Measurements from ENCODE around the gene FLNB.

The FLNB gene

DNA sequence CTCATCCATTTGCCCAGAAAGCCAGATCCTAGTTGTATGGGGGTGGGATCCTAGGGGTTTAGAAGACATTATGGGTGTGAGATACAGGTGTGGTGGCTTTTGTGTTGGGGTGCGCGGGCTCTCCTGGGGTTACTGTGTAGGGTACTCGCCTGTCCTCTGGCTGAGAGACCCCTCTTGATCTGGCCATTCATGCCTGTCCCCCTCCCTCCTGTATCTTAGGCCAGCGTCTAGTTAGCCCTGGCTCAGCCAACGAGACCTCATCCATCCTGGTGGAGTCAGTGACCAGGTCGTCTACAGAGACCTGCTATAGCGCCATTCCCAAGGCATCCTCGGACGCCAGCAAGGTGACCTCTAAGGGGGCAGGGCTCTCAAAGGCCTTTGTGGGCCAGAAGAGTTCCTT, 161.1 kb downstream of the FLNB start:
- no peak for DNase-seq

DNA sequence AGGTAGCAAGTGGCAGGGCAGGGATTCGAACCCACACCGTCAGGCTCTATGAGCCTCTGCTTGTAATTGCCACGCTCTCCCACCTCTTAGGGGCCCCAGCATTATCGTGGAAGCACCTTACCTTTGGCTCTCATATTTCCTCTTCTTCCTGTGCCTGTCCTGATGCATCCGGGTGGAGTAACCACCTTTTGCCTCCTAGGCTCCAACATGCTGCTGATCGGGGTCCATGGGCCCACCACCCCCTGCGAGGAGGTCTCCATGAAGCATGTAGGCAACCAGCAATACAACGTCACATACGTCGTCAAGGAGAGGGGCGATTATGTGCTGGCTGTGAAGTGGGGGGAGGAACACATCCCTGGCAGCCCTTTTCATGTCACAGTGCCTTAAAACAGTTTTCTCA, 162.2 kb downstream of the FLNB start:
- no peak for DNase-seq

DNA sequence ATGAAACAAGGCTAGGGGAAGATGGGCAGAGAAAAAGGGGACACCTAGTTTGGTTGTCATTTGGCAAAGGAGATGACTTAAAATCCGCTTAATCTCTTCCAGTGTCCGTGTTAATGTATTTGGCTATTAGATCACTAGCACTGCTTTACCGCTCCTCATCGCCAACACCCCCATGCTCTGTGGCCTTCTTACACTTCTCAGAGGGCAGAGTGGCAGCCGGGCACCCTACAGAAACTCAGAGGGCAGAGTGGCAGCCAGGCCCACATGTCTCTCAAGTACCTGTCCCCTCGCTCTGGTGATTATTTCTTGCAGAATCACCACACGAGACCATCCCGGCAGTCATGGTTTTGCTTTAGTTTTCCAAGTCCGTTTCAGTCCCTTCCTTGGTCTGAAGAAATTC, 162.9 kb downstream of the FLNB start:
- no peak for DNase-seq

DNA sequence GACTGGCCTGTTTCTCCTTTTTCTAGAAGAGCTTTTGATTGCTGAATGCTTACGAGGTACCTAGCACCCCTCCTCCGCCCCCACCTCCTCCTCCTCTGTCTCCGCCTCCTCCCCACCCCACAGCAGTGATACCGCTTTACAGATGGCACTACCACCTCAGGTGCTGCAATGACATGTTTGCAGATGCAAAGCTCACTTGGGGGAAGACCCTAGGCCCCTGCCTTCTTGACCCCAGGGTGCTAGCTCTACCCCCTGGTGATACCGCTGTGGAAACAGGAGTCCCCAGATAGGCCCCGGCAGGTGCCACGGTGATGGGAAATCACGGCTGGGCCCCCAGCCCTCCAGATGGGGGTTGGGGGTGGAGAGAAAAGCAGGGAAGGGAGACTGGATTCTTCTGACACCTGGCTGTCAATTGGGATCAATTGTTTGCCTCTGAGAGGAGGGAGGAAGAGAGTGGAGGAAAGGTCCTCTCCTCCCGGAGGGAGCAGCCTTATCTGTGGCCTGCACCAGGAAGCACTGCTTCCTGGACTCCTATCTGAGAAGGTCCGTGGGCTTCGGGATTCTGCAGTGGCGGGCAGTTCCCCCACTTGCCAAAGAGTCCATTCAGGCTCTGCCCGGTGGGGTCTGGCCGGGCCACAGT, 164.9 kb downstream of the FLNB start:
- no peak for DNase-seq

DNA sequence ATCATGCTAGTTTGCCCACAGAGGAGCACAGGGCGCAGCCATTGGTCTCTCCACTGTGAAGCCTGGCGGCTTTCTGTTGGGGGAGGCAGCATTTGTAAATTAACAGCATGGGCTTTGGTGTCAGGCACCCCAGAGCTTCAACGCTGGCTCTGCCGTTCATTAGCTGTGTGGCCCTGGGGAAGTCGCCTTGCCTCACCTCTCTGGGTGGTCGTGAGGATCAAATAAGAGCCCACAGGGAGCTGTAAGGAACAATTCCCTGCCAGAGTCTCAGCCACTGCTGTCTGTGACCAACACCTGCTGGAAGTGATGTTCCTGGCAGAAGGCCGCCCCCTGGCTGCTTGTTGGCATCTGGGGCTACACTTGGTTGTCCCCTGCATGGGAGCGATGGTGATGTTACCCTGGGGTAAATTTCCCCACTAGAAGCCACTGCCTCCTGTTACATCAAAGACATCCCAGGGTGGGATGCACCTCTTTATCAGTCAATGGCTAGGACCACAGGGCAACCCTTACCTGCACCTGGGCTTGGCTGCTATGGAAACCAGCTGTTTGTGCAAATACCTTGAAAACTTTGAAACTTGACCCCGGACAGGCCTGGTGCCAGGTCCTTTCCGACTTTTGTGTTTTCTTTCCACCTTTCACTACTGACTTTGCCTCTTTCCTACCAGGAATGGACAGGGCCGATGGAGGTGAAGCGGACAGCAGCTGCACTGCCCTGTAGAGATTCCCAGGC, 165.6 kb downstream of the FLNB start:
- DNase-seq: no peak

DNA sequence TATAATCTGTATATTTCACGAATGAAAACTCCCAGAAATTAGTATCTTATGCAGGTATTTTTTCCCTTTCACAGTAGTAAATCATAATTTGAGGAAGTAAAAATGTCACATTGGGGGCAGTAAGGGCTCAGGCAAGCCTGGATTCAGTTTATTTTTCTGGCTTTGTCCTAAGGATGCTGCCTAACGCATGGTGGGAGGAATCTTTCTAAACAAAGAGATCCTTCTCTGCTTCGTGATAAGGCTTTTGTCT, 166.9 kb downstream of the FLNB start:
- no peak for DNase-seq

DNA sequence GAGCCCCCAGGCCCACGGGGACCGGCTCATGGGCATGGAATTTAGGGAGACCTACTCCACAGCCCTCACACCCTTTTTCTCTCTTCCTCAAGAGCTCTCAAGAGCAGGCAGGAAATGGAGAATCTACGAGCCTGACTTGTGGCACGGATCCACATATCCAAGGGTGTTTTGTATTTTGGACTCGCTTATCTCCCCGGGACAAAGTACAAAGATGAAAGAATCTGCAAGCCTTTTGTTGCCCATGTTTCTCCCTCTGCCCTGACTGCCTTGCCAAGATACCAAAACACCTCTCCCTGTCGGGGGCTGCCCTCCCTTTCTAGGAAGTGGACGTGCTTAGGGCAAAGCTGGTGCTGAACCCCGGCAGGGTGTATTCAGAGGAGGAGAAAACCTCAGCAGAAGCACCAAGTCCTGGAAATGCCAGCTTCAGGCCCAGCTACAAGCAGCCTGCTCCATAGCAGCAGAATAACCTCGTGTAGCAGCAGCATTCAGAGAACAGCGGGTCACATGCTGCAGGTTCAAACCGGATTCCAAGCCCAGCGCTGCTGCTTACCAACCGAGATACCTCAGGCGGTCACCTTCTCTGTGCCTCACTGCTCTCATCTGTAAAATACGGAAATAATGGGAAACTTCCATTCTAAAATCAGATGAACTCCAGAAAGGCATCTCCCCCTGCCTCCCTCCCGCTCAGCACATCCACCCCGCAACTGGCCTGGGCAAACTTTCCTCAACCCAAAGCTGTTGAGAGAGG, 167.4 kb downstream of the FLNB start:
- peak; percentile 37 for DNase-seq

DNA sequence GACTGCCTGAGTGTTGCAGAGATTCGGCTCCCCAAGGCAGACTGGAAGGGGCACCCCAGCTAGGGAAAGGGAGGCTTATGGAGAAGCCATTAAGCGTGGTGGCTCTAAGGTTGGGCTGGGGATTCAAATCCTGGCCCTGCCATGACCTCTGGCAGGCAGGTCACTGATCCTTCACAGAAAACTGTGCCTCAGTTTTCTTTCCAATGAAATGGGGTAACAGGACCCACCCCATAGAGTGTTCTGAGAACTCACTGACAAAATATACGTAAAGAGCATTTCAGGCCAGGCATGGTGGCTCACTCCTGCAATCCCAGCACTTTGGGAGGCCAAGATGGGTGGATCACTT, 167.9 kb downstream of the FLNB start:
- no peak for DNase-seq

DNA sequence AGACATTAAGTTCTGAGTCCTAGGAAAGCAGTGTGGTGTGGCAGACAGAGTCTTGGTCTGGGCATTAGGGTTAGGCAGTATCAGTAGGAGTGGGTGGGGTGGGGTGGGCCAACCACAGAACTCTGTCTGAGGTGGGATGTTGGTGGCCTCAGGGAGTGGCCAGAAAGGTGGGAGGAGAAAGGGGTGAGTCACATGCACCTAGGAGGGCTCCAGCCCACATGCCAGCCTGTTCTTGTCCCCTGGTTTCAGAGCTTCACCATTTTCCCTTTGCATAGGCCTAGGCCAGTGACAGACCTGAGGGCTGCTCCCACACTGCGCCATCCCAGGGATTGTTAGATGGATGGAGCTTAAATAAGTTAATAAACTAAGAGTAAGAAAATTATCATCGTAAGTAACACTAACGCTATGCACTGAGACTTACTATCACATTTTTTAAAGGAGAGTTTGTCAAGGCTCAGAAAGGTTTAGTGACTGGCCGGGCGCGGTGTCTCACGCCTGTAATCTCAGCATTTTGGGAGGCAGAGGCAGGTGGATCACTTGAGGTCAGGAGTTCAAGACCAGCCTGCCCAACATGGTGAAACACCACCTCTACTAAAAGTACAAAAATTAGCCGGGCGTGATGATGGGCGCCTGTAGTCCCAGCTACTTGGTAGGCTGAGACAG, 168.7 kb downstream of the FLNB start:
- no peak for DNase-seq

DNA sequence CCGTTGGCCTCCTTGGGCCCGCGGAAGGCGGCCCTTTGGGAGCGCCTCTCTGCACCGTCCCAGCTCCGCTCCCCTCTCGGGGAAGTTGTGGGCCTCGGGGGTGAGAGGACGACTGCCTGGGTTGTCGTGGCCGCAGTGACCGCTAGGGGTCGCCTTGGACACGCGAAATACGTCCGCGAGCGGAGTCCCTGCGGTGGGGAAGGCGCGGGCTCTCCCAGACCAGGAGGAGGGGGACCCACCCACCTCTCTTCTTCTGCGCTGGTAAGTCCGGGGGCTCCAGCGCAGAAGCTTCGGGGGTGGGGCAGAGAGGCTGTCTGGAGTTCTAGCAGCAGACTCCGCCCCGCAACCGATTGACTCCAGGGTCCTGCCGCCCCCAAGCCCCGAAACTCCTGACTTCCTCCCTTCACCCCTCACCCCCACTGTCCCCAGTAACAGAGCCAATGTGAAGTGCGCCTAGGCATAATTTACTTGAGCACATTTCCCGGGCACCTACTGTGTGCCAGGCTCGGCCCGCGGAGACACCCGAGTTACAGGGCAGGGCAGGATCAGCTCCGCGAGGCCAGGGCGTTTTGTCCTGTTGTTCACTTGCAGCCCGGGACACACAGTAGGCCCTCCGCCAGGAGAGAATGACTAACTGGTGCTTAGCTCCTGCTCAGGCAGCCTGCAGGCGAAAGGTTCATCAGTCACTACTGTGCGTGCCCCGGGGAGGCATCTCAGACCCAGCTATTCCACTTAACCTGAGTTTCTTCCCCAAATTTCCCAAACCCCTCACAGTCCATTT, 169.7 kb downstream of the FLNB start:
- DNase-seq: peak; percentile 80

DNA sequence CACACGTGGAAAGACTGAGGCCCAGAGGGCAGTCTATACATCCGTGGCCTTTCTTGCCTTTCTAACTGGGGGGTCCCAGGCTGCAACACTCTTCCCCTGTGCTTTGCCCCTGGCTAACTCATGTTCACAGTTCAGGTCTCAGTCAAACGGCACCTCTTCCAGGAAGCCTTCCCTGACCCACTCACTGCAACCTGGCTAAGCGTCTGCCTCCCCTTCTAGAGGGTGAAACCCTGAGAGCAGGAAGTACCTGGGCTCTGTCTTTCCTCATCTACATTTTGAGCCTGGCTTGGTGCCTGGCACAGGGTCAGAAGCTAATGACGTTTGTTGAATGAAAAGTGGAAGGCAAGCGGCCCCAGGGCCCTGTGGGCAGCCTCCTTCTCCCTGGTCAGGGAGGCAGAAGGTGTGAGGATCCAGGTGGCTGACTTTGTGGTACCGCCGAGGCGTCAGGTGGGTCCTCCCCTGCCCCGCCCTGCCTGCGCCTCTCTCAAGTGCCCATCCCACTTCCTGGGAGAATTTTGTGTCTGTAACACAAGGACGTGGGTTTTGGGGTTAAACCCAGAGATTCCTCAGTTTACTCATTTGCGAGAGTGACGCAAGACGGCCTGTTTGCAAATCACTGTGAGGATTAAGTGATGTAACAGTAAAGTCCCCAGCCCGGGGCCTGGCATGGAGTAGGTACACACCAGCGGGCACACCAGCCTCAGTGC, 170.5 kb downstream of the FLNB start:
- DNase-seq: no peak

DNA sequence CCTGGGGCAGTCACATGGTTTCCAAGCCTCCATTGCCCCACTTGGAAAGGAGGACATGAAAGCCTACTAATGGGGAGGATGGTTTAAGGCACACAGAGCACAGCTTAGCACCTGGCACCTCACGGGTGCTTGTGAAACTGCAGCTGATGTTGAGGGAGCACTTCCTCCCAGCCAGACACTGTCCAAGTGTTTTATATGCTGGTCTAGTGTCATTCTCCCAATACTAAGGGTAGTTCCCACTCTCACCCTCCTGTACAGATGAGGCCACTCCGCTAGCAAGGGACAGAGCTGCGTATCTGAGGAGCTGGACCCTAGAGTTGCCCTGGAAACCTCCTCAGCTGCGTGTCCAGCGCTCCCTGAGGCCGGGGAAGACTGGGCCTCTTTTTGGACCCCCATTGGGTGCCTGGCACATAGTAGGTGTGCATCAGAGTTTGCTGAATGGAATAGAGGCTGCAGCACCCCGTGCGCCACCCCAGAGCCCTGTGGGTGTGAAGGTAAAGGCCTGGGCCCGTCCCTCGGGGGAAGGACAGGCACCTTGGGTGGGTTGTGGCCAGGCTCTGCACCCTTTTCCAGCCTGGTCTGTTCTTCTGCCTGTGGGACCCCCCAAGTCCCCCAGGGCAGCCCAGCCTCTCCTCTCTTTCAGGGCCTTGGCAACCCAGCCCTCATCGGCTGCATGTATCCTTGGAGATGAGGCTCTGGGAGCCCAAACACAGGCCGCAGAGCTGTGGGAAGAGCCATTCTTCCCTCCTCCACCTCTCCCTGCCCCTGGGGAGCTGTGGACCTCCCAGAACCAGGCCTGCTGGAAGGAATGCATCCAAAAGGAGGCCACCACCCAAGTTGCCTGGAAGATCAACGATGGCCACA, 171.2 kb downstream of the FLNB start:
- no peak for DNase-seq

DNA sequence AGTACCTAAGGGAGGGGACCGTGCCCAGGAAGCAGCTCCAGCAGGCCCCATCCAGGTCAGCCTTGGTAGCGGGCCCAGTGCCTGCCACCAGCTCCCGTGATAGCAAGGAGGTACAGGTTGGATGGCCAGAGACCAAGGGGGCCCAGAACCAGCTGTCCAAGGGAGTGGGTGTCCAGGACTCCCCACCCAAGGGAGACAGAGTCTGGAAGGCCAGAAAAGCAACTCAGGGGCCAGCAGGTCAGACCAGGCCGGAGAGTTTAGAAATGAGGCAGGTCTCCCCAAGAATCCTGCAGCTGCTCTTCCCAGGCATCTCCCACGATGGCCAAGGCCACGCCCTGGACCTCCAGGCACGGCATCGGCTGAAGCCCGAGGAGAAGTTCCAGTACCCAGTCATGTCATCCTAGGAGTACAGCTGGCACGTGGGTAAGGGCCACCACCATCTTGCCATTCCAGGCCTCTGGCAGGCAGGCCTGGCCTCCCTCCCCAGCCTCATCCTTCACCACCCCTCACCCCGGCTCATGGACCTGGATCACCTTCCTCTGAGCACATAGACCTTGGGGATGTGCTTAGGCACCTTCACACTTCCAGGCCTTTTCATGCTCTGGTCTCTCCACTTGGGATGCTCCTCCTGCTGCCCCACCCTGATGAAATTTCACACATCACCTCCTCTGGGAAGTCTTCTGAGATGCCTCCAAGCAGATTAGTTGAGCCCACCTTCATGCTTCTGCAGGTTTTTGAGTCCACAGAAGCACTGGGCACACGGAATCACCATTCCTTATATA, 172.1 kb downstream of the FLNB start:
- DNase-seq: no peak

DNA sequence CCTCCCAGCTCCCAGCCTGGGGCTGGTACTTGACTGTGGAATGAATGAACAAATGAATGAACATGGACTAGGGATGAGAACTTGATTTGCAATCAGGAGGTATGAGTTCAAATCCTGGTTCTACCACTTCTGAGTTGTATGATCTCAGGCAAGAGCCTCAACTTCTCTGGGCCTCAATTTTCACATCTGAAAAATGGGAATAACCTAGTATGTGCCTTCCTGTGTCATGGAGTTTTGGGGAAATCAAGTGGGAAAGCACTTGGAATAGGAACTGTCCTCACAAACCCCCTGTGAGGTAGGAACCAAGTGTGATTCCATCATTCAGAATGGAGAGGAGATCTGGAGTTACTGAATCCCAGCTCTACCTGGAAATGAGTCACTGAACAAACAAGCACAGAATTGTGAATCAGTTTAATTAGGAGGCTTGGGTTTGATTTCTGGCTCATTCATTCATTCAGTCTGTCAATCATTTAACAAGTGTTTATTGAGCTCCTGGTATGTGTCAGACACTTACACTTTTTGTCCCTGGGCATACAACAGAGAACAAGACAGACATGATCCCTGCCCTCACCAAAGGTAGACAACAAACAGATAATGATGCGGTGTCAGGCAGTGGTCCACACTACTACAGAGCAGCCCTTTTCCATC, 172.8 kb downstream of the FLNB start:
- no peak for DNase-seq

DNA sequence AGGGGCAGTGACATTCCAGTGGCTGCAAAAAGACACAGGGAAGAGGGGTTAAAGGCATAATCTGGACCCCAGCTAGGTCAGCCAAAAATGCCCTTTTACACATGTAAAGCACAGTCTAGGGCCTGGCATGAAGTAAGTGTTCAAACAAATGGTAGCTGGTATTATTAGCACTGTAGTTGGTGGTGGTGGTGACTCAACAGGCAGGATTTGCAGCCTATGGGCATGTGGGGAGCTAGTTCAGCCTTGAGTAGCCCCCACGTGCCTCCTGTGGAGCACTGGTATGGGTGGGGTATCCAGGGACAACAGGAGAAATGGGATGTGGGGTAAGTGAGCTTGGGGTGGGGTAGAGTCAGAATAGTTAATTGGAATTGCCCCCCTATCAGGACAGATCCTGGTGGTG, 175.0 kb downstream of the FLNB start:
- DNase-seq: no peak

DNA sequence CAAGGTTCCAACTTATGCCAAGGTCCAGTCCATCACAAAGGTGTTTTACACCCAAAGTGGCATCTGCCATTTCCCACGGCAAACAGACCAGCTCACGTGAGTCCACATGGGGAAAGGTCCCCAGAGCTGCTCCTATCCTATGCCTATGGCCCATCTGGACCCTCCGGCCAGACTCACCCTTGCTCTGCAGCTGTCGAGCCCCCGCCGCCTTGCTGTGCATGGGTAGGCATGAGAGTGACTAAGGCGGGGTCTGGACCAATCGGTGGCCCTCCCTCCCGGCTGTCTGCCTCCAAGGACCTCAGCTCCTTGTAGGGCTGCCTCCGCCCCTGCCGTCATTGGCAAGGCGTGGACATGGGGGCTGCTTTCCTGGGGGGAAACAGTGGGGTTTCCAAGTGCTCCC, 175.7 kb downstream of the FLNB start:
- no peak for DNase-seq

DNA sequence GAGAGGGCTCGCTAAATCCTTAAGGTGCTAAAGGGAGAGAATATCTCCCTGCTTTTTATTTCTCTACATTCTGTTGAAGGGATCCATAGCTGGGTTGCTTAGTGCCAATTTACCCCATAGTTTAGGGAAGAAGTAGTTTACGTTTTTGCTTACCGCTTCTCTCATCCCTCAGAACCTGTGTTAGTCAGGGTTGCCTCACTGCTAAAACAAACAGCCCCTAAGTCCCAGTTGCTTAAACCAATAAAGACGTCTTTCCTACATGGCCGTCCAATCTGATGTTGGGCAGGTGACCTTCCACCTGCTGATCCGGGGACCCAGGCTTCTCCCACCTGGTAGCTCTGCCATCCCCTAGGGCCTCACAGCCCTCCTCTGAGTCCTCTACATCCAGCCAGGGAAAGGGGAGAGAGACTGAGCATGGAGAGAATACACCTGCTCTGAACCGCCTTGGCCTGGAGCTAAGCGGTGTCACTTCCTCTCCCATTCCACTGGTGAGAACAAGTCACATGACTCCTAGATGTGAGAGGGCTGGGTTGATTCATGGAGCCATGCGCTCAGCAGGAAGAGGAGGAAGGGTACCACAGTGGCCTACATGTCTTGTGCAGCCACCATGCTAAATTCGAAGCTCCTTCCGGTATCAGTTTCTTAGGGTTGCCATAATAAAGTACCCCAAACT, 176.2 kb downstream of the FLNB start:
- DNase-seq: no peak

DNA sequence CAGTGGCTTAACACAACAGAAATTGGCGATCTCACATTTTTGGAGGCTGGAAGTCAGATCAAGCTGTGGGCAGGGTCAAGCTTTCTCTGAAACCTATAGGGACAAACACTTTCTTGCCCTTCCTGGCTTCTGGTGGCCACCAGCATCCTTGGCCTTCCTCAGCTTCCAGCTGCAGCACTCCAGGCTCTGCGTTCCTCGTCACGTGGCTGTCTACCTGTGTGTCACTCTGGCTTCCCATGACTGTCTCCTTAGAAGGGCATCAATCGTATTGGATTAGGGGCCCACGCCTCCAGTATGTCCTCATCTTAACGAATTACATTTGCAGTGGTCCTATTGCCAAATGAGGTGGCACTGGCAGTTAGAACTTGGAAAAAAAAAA, 176.7 kb downstream of the FLNB start:
- no peak for DNase-seq

DNA sequence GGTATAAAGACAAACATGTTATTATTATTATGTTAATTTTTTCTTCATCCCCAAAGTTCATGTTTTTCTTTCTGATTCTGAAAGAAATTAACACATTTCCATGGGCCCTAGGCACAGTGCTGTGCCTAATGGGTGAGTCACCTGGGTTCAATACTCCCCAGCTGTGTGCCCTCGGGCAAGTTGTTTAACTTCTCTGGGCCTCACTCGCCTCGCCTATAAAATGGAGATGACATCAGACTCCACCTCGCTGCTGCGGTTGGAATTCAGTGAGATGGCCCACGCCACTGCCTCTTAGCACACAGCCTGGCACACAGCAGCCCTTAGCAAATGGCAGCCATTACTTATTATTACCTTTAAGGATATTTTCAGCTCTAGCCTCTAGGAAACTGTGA, 179.9 kb downstream of the FLNB start:
- no peak for DNase-seq
